Stimulated activated CD8-positive, alpha-beta memory T cell treated with anti-CD3 and anti-CD28 coated beads, Interleukin-15, amount 100 ng/mL, for 1 hour (primary cell): ENCODE data around the gene RGPD8.
"Not testable (repeated sequence)": the region's sequence is repeated elsewhere in the genome, so short reads cannot be mapped to it uniquely, and the experiment has no call there.

Experiments used
- DNase-seq: peaks from one replicate; pipeline ENCODE4 v3.0.0-alpha.2; 2020; ENCODE audit warnings: low read depth

RGPD8 gene

DNA sequence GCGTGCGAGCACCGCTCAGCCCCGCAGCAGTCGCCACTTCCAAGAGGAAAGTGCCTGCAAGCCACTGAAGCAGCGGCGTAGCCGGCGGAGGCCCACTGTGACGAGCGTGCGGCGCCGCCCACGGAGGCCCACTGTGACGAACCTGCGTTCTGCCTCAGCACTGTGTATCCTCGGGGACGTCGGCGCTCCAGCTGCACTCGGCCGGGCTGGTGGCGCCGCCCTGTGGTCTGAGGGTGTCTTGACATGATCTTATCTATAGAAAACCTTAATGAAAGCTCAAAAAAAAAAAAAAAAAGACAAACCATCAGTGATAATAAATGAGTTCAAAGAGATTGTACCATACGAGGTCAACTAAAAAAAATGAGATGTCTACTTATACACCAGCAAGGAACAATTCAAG, at the start of gene RGPD8:
TSS of gene RGPD8 (minus strand) at position 166 of the 400 bp plus-strand sequence. CDS start 192 bp downstream, outside the sequence.
- peak; percentile 66 for DNase-seq

DNA sequence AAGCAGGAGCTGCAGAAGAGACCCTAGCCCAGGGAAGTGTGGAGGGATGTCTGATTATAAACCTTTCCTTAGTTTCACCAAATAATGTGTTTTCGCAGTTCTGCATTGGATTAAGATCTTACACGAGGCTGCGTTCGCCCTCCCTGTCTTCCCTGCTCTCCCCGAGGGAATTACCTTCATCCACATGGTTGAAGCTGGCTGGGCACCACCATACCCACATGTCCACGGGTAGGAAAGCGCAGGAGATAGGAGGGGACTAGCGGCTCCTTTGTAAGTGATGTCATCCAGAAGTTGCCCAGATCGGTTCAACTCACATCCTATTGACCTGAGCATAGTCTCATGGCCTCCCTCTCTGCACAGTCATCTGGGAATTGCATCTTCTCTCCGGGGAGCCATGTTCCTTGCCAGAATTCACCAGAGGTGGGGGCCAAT, 49.6 kb upstream of the RGPD8 start:
- DNase-seq = no peak

DNA sequence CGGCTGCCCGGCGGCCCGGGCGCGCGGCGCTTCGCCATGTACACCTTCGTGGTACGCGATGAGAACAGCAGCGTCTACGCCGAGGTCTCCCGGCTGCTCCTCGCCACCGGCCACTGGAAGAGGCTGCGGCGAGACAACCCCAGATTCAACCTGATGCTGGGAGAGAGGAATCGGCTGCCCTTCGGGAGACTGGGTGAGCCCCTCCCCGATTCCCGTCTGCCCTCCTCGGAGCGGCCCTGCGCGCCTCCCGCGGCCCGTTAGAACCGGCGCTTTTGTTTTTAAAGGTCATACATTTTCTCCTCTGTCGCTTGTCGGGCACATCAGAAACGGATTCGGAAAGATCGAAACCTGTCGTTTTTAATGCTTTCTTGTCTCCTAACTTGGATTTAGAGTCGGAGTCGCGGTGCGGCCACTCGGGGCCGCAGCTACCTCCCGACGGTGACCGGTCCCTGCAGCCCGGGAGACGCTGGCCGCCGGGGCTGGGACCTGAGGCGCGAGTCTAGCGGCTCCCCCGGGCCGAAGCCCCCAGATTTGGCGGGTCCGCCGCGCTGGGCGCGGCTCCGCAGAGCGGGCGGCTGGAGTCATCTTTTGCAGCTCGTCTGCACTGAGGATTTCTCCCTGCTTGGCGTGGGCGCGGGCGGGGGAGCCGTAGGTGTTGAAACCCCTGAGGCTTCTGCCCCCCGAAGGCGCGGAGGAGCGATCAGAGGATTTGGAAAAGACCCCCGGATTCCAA, 49.0 kb upstream of the RGPD8 start:
- no peak for DNase-seq

DNA sequence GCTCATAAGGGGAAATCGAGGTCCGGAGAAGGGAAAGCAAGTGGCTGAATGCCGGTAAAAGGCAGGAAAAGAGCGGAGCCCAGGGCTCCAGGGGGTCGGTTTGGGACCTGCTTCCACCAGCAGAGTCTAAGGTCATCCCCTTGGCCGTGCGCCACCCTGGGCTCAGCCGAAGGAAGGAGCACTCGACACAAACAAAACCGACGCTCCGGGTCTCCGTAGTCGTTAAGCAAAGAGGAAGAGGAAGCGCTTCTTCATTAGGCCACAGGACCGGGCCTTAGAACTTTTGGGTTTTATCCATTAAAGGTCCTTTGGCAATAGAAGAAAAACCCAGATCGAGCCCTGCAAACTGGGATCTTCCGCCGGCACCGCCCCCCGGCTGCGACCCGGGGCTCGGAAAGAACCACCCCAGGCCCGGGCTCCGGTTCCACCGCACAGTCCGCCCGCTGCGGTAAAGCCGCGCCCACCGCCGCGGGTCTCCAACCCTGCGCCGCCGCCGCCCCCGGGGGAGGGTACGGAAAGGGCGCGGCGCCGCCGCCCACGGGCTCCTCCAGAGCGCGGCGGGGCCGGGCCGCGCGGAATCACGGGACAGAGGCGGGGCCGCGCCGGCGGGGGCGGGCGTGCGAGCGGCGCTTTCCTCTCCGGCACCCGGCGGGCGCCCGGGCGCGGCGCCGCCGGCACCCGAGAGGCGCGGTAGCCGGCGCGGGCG, 48.2 kb upstream of the RGPD8 start, which contains the start of gene TTL:
TSS of gene TTL (plus strand) at position 629 of the 706 bp plus-strand sequence. CDS start 189 bp downstream, outside the sequence.
- peak; percentile 52 for DNase-seq

DNA sequence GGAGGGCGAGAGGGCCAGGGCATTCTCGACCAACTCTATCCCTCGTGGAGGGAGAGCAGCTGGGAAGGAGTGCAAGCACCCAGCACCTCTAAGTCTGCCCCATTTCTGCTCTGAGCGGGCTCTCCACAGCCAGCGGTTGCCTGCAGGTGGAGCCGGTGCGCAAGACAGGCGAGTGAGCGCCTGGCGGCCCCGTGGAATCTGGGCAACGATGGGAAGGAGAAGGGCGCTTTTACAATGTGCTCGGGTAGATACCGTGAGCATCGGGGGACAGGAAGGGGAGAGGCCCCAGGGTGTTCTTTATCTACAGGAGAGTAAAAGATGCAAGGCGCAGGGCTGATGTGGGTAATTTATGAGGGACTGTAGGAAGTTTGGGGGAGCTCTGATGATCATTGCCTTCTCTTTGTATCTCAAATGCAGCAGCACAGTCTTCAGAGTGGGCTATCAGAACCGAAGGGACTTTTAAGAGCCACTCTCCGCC, 47.6 kb upstream of the RGPD8 start:
- peak; percentile 67 for DNase-seq

DNA sequence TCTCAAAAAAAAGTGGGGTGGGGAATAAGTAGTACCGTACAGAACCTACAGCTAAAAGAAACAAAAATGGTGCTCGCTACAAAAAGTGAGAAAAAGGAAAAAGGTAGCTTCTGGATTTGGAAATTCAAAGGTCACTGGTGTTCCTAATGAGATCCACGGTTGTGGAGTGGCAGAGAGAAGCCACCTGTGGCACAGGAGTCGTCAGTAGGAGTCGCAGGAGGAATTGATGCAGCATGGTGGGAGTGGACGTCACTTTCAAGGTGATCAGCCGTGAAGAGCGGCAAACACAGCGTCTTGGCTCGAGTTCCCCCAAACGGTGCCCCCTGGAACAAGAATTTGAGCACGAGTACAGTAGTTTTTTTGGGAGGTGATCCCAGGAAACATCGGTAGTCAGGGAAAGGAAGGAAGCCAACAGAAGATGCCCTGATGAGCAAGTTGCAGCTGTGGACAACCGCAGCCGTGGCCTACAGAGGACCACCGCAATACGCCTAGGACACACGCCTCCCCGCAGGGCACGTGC, 47.1 kb upstream of the RGPD8 start:
- DNase-seq = no peak

DNA sequence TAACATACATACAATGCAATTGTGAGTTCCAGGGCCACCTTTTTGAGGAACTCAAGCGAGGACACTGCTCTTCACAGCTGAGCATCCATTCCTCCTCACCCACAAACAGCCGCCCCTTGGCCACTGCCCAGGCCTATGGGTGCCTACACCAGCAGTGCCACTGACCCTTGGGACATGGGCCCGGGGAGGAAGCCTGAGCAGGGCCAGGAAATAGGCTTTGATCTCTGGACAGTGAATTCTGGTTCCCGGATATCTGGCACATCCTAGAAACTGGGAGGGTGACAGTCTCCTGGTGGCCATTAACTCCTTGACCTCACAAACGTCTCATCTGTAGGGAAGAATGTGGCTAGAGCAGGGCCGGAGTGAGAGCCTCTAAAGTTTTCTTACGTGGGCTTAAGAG, 43.0 kb upstream of the RGPD8 start:
- no peak for DNase-seq

DNA sequence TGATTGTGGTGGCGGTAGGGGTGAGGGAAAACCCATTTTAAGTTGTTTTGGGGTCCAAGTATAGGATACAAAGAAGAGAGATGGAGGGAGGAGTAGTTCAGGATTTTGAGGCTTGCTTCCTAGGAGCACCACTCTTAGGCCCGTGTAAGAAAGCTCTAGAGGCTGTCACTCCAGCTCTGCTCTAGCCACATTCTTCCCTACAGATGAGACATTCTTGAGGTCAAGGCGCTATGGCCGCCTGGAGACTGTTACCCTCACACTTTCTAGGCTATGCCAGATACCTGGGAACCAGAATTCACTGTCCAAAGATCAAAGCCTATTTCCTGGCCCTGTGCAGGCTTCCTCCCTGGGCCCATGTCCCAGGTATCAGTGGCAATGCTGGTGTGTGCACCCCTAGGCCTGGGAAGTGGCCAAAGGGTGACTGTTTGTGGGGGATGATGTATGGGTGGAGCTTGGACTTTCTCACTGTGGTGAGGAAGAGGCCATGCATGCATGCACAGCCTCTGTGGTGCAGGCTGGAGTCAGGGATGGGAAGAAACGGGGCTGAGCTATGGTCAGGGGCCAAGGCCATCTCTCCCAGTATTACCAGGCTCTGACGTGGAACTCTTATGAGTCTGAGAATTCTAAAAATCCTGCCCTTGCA, 41.5 kb upstream of the RGPD8 start:
- no peak for DNase-seq

DNA sequence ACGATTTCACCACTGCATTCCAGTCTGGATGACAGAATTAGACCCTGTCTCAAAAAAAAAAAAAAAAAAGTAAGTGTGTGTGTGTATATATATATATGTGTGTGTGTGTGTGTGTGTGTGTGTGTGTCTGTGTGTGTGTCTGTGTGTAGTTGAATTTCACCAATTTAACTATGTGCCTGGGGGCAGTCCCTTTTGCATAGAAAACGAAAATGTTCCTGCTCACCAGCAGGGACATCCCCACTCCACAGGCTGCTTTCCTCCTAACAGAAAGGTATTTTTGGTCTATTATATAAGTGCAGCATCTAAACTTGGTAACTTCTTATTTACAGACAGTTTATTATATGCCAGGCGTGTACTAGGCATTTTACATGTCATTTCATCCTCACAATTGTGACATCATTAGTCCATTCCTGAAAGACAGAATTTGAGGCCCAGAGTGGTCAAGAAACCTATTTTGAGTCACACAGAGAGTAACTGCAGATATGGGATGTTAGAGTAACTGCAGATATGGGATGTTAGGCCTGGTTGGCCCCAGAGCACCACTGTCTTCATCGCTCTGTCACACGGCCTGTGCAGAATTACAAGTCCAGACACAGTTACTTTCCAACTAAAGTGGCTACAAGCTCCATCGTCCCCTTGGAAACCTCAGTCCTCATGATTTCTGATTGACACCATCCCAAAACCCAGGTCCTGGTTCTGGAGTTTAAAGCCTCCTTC, 39.3 kb upstream of the RGPD8 start:
- DNase-seq = no peak

DNA sequence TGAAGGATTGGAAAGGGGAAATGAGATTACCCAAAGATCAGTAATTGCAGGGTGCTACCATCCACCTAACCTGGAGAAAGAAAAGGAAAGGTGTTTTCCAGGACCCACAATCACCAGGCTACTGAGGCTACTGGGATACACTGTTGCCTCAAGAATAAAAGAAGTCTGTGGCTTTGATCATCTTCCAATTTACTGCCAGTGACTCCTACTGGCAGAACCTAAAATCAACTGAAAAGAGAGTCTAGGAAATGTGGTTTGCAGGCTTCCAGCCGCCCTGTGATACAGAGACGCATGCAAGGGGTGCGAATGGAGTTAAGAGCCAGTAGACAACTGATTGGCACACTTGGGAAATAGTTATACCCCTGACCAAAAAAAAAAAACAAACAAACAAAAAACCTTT, 31.9 kb upstream of the RGPD8 start:
- DNase-seq = no peak

DNA sequence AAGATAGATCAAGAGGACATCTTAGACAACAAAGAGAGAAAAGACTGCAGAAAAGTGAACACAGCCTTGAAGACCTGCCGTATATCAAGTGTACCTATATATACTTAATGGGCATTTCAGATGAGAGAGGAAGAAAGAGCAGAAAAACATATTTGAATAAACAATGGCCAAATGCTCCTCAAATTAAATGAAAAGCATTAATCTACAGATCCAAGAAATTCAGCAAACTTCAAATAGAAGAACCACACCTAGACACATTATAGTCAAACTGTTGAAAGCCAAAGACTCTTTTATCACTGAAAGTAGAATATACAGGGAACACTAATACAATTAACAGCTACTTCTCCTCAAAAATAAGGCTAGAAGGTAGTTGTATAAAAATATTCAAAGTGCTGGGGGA, 29.8 kb upstream of the RGPD8 start:
- no peak for DNase-seq

DNA sequence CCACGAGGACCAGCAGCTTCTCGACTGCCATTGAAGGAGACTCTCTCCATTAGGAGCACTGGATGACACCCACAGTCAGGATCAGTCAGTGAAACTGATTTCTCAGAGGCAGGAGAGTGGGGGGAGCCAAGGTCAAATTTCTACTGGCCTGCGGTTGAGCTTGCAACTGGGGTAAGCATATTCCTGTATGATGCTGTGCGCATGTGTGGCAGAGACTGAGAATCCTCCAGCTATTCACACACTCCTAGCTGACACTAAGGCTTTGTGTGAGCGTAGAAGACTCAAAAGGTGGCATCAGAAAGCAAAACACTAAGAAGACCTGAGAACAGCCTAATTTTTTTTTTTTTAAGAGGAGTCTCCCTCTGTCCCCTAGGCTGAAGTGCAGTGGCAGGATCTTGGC, 28.7 kb upstream of the RGPD8 start:
- DNase-seq = no peak

DNA sequence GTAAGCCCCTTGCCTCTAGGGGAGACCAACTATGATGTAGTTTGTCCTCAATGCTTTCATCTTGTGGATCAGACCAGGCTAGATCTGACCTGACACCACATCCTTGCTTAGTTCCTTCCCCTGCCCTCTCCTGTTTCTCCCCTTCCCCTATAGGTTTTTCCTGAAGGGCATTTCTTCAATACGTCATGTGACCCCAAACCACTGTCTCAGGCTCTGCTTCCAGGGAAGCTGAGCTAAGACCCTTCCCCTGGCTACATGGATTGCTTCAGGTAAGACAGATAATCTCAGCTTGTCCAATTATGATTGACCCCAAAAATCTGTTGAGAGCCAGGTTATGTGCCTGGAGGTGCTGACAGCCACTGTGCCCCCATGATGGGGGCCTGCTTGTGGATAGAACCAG, 25.9 kb upstream of the RGPD8 start:
- no peak for DNase-seq

DNA sequence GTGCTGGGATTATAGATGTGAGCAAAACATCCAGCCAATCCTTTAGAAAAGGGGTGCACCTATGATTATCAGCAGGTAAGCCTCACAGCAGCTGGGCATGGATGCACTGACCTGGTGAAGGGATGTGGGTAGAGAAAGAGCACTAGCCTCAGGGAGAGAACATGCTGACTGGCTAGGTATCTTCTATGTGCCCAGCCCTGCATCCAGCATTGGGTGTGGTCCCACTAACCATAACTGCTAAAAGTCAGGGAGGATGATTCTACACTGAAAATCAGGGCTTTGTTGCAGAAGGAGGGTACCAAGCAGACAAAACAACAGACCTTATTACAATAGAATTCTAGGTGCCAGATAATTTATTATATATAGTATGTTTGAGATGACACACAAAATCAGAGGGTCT, 21.1 kb upstream of the RGPD8 start:
- DNase-seq = no peak

DNA sequence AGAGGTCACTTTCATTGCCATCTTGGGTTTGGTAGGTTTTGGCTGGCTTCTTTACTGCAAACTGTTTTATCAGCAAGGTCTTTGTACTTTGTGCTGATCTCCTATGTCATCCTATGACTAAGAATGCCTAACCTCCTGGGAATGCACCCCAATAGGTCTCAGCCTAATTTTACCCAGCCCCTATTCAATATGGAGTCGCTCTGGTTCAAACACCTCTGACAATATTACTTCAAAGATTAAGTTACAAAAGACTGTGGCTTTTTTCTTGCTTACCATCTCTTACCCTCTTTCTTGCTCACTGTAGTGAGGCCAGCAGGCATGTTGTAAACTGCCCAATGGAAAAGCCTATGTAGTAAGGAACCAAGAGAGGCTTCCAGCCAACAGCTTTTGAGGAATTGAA, 17.9 kb upstream of the RGPD8 start:
- no peak for DNase-seq

DNA sequence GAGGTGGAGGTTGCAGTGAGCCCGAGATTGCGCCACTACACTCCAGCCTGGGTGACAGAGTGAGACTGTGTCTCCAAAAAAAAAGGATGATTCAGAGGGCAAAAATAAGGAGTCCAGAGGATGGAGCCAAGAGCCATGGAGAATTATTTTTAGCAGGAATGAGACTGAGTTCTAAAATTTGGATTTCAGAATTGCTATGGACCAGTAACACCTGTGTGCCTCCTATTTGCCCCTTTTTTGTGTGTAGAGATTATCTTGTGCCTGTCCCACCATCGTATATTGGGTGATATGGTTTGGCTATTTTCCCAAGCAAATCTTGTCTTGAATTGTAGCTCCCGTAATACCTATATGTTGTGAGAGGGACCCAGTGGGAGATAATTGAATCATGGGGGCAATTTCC, 16.4 kb upstream of the RGPD8 start:
- DNase-seq = no peak

DNA sequence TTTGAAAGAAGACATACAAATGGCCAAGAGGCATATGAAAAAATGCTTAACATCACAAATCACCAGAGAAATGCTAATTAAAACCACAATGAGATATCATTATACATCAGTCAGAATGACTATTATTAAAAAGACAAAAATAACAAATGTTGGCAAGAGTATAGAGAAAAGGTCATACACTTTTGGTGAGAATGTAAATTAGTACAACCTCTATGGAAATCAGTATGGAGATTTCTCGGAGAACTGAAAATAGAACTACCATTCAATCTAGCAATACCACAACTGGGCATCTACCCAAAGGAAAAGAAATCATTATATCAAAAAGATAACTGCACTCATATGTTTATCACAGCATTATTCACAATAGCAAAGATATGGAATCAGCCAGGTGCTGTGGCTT, 10.8 kb upstream of the RGPD8 start:
- not testable (repeated sequence) for DNase-seq

DNA sequence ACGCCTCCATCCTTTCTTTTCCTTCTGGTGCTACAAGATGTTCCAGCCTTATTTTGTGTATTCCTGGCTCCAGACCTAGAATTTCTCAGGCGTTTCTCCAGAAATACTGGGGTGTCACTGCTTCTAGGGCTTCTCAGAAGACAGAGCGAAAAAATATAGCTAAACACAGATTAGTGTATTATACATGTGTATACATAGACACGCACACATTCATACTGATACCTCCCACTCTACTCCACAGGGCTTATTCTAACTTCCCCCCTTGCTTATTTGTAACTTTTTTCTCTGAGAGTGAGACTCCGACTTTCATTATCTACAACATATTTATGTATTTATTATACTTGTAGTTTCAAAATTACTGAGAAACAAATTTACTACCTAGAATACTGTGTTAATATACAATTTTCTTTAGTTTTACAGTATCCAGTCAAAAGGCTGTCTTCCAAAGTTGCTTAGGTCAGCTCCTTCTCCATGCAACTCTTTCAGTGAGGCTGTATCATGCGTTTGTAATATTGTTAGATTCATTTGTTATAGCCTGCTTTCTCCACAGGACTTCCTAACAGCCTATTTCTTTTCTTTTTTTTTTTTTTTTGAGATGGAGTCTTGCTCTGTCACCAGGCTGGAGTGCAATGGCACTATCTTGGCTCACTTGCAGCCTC, 5.3 kb upstream of the RGPD8 start:
- DNase-seq = not testable (repeated sequence)

DNA sequence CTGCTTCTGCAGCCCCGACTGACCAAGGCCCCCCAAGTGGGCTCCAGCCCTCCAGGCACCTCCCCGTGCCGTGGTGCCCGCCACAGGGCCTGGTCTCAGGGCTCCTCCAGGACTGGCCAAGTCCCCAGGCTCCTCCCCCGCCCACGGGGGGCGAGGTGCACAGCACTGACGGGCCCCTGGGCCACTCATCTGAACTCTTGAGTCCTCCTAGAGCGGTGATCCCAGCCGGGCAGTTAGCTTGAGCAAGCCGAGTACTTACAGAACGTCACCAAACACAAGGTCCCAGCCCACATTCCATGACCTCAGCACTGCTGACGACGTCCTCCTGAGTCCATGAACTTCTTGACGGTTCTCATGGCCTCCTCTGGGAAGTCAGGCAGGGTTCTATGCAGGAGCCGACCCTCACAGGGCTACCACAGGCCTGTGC, 4.0 kb upstream of the RGPD8 start:
- not testable (repeated sequence) for DNase-seq

DNA sequence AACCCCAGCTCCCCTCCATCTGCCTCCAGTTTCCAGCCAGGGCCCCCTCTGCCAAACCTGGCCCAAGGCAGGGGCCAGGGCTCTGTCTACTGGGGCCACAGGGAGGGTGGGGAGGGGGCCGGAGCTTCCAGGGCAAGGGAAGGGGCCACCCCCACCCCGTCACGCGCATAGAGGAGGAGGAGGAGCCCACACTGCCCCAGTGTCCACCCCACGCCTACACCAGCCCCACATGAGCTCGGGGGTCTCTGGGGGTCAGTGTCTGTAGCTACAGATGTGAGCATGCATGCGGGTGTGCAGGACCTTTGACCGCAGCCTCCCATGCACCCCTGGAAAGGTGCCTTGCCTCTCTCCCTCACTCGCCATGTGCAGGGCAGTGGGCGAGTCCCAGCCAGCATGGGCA, 3.5 kb upstream of the RGPD8 start:
- DNase-seq = not testable (repeated sequence)

DNA sequence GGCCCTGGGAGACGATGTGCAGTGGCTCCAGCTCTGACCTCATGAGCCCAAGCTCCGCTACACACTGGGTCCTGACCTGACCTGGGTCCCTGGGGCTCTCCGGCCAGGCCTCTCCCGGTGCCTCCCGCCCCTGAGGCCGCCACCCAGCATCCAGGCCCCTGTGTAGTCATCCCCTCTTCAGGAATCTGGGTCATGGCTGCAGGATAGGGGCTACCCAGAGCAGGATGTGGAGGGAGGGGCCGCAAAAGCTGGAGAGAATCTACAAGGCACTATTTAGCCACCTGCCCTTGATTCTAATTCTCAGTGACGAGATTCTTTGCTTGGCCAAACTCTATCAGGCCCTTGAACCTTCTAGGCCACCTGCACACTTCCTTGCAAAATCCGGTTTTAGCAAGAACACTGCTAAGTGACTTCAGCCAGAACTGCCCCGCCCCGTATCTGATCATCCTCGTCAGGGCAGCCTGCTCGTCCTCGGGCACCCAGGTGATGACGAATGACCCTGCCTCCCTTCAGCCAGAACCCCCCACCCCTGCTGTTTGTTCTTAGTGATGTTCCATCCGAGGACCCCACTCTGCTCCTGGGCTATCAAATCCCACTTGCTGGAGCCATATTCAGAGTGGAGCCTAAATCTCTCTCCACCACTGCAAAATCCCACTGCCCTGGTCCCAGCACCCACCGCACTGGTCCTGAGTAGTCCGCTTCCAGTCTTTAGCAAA, 2.4 kb upstream of the RGPD8 start:
- DNase-seq = not testable (repeated sequence)
